NCI-H446 (cell line): Measurements from ENCODE around the gene SOCS2.
A peak's percentile ranks its signal among the peaks of the same experiment; 100 is the strongest.

Source experiments
- DNase-seq, 2 experiments: peaks; one replicate each; lab custom pipeline; 2025; lab: John Stamatoyannopoulos, UW

The SOCS2 gene

DNA sequence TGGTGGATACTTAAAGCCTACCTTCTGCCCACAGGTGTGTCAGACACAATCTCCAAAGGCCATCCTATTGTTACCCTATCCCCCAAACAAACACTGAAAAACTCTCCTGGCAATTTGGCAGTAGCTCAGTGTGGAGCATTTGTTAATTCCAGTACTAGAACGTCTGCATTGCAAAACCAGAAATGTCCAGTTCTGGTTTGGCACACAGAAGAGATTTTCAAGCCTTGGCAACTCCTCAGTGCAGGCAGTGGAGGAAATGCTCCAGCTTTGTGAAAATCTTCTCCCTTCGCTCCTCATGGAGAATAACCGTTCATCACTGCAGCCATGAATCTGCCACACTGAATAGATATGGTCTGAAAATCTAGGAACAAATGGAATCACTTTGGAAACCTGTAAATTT is 5.3 kb upstream of the SOCS2 start:
- DNase-seq: no peak

DNA sequence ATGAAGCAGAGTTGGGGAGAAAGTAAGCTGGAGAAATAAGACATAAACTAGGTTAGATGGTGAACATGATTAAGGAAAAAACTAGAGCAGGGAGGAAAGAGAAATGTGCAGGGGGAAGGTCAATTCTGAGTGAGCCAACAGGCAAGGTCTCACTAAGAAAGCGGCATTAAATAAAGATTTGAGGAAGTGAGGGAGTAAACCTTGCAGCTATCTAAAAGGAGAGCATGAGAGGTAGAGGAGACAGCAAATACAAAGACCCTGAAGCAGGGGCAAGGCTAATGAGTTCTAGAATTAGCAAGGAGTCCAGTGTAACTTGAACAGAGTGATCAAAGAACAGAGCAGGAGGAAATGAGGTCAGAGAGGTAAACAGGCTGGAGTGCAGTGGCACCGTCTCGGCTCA is 4.4 kb upstream of the SOCS2 start:
- DNase-seq: no peak

DNA sequence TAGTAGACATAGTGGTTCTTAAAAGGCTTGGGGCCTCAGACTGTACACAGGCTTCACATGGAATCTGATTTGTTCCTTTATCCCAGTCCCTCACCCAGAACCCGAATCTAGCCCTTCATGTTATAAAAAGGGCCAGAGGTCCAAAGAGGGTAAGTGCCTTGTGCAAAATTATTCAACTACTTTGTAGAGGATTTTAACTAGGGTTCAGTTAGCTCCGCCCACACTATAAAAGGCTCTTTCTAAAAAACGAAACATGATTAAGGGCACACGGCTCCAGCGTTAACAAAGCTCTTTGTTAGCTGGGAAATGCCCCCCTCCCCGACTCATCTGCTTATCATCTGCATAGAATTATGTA is 3.2 kb upstream of the SOCS2 start:
- DNase-seq: no peak

- peak; percentile 74 to 83 for DNase-seq
Measured at GRCh38 chr12:93569656-93570551, 2.6 kb upstream of the SOCS2 start.

DNA sequence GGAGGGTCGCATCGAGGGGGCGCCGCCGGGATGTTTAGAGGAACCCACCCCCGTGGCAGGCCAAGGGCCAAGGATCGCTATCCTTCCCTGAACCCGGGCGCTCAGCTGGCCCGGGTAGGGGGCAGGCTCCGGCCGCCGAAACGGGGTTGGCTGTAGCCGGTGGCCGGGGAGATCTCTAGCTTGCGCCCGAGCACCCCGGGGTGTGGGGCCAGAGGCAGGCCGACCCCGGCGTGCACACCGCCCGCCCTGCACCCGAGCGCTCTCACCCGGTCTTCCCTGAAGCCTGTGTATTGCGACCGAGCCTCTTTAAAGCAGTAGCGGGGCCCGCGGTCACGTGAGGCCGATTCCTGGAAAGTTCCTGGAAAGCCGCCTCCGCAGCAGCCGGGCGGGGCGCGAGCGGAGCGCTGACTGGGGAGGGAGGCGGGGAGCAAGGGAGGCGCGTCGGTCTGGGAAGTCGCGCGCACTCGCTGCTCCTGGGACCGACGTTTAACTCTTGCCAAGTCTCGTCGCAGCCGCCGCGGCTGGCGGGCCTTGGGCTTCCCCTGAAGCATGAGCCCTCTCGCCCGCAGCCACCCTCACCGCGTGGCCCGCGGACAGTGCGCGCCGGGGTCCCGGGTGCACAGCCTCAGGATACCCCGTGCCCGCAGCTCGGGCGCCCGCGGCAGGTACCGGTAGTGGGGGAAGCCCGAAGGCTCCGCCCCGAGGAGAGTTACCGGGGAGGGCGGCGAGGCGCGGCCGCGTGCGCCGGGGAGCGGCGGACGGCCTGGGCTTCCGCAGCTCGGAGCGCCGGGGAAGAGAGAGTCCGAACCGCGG is 1.7 kb upstream of the SOCS2 start:
- DNase-seq: peak; percentile 82 to 97

GRCh38 chr12:93571365-93571924 is 1.0 kb upstream of the SOCS2 start:
- DNase-seq: peak; percentile 76 to 89

- DNase-seq: peak in 1 of 2 experiments; percentile 51
Measured at GRCh38 chr12:93572712-93573551, 457 bp downstream of the SOCS2 start.

DNA sequence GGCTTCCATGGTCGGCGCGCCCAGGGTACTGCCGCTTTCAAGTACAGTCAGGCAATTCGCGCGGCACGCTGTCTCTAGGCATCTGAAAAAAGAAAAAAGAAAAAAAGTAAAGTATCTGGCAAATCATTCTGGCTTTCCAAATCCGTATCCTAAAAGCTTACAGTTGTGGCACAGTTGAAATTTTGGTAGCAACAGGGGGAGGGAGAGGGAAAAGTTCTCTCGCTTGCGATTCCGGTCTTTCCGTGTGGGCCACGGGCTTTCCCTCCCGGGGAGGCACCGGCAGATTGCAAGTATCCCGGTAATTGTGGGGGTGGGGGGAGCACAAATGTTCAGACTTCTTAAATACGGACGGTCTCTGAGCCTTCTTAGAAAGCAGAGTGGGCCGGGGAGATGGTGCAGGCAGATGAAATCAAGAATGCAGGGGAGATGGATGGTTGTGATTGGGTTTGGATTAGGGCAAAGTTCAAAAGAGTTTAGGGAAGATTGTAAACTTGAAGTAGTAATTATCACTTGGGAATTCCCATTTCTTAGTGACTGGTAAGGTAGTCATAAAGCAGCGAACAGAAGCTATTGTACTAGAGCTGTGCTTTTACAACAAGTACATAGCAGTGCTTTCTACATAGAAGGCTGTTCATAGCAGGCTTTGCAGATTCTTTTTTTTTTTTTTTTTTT is 1.2 kb downstream of the SOCS2 start:
- peak; percentile 43 to 54 for DNase-seq

DNA sequence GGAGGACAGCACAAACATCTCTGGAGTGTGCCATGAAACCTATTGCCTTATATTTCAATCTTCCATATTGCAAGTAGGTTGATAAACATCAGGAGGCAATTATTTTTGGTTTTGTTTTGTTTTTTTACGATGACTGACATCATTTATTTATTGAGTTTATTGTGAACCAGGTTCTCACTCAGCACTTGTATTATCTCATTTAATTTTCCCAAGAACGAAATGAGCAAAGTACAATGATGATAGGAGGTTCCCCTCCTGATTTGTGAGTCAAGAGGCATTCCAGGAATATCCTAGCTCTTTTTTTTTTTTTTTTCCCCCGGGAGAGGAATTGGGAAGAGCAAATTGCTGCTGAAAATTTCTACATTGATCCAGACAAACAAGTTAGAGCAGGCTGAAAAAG is 4.7 kb downstream of the SOCS2 start:
- no peak for DNase-seq

DNA sequence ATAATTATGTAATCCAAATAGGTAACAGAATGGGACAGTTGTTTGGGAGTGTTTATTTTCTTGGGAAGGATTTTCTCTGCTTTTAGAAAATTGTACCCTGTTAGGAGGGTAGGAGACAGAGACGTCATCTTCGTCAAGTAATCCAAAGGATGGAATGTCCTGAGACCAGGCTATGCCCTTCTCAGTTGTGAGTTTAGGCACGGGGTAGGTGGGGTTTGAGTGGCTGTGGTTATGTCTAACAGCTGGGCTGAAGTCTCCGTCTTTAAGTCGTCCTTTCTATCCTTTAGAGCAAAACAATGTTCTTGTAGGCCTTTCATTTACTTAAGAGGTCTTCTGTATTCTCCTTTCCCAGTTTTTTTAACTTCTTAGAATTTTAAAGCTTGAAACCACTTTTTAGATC is 5.7 kb downstream of the SOCS2 start:
- no peak for DNase-seq

GRCh38 chr12:93580682-93581081 is 8.2 kb downstream of the SOCS2 start:
- no peak for DNase-seq

DNA sequence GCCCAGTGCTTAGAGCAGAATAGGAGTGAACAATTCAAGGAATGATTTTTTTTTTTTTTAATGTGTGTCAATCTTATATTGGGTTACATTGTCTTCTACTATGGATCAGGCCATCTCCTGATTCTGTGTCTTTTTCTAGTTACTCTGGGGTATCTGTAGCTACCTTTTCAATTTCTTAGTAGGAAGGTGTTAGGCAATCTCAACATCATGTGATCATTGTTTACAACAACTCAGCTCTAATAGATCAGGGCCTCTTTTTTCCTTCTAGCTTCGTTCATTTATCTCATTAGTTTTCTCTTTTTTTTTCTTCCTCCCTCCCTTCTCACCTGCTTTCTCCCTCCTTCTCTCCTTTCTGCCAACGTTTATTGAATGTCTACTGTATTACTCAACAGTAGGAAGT is 8.9 kb downstream of the SOCS2 start:
- no peak for DNase-seq

DNA sequence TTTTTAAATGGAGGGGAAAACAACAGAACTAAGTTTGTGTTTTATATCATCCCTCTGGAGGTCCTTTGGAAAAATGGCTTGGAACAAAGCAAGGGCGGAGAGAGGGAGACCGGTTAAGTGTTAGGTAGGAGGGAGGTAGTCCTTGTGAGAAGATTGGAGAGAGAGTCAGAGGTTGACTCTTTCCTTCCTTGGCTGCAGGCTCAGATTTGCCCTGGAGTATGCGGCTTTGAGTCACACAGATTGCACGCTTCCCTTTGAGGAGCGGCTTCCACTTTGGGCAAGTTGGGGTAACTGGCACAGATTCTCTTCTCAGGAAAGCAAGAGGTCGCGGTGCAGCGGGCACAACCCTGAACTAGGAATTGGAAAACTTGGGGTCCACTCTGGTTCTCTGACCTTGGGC is 9.9 kb downstream of the SOCS2 start:
- no peak for DNase-seq

DNA sequence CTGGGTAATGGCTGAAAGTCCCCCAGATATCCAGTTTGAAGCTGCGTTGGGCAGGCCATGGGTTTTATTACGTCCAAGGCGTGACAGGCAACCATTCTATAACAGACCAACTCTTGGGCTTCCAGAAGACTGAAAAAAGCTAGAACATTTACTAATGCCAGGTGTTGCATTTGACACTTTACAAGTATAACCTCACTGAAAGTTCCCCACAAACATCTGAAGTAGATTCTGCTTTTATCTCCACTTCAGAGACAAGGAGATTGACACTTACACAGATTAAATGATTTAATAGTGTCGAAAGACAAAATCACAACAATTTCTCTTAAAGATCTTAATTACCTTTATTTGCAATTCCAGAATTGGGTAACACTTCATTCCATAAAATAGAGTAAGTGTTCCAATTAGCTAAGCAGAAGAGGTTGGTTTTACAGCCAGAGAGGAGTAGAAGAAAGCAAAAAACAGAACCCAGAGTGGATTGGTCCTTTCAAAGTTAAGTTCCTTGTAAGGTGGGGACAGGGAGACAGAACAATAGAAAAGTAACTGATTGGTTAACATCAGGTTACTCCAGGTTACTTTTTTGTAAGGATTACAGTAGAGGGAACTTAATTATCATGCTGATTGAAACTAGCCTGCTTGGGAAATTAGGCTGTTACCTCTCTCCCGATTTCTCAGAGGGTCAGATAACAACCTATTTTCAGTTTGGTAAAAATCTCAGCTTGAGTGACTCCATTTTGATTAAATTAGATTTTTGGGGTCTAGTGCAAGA is 11.3 kb downstream of the SOCS2 start:
- no peak for DNase-seq

DNA sequence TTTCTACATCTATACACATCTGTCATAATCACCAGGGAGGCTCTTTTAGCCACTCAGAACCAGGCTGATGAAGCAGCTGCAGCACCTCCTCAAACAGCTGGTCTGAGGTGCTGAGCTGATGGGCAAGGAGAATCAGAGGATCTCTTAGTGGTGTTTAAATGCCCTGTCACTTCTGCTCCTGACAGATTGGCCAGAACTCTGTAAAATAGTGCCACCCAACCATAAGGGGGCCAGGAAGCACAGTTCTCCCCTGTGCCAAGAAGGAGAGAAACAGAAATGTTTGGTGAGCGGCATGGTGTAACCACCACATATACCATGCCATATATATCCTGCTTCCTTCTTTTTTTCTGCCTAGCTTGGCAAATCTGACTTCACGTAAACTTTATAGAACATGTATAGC is 12.8 kb downstream of the SOCS2 start:
- DNase-seq: no peak

DNA sequence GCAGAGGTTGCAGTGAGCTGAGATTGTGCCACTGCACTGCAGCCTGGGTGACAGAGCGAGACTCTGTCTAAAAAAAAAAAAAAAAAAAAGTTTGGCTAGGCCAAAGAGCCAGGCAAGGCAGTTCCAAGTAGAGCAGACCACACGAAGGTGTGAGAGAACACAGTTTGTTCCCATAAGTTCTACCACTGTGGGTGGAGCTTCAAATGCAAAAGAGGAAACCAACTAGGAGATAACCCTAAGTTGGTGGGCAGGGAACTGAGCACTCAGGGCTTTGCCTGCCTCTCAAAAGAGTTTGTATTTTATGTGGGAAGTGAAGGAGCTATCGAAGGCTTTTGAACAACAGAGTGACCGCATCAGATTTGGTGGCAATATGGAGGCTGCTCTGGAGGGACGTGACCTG is 15.1 kb downstream of the SOCS2 start:
- no peak for DNase-seq

DNA sequence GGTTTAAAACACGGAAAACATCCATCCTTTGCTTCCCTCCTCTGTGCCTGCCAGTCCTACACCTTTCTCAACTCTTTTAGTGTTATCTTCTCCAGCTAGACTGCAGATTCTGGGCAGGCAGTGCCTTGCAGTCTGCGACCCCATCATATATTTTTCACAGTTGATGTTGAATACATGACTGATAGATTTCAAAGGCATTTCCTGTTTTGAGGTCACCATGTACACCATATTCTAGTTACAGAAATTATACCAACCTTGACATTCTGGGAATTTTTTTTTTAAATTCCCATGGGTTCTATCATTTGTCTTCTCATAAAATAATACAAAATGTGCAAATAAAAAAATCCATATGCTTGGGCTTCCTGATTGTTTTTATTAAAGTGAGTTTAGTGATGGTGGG is 16.6 kb downstream of the SOCS2 start:
- no peak for DNase-seq

DNA sequence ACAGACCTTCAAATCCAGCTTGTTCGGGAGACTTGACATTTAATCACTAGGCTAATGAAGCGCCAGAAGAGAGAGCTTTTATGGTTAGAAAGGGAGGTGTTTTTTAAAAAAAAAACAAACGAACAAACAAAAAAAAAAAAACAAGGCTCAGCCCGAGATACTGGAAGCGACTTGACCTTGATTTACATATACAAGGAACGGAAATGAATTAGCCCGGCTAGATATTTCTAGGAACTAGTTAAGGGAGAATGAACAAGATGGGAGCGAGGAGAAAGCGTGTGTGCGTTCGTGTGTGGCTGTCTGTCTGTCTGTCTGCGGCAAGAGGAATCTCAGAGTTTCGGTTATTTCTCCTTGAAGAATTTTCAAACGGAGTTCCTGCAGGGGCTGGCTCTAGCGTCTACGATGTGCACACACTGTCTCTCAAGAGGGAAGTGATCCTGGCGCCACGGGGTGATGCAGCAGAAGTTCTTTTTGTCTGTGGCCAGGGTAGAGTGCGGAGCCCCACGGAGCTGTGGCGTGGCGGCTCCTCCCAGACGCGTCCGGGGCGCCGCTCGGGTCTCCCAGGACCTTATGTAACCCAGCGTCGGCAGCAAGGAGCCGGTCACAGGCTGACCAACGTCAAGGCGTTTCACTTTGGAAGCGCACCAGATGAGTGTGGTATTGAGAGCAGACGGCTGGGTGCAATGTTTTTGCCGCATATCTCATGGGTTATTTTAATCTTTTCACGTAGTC is 18.8 kb downstream of the SOCS2 start:
- peak; percentile 54 to 79 for DNase-seq

DNA sequence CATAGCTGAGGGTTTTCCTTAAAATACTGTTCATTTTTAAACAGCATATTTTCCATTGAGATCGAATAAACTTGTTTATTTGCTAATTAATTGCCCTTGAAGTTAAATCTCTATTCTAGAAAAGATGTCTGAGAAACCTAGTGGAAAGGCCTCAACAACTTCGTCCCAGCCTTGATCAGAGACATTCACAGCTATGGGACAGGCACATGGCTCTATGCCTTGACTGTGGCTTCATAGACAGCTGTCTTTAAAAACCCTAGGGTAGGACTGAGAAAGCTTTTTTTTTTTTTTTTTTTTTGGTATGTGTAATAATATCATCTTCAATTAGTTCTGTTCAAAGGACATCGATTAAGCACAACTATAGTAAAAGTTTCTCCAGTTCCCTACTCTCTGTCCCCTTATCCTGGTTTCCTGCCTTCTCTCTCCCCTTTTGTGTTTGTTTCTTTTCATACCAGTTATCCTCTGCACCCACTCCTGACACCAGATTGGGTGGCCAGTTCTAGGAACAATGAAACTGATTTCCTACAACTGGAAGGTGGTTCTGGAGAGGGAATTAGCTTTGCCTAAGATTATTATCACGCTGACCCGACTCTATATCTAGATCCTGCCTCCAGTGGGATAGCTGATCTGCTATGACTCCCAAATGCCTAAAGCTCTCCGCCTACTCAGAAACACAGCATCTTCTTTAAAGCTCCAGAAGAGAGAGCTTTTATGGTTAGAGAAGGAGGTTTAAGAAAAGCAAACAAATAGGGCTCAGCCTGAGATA is 20.3 kb downstream of the SOCS2 start:
- peak; percentile 66 to 71 for DNase-seq
